Measurements from ENCODE around the gene NUSAP1. TPM values are rescaled to one million over a fixed set of nuclear protein-coding genes. Genes with fewer than 3 reads are reported as not detected.

NUSAP1 gene
- total and polyA plus RNA-seq, 10 of the 15 experiments (the other 5 are each of a cell fraction or from before 2014, with no cell fraction given): 158 to 315 (median 229) TPM

DNA sequence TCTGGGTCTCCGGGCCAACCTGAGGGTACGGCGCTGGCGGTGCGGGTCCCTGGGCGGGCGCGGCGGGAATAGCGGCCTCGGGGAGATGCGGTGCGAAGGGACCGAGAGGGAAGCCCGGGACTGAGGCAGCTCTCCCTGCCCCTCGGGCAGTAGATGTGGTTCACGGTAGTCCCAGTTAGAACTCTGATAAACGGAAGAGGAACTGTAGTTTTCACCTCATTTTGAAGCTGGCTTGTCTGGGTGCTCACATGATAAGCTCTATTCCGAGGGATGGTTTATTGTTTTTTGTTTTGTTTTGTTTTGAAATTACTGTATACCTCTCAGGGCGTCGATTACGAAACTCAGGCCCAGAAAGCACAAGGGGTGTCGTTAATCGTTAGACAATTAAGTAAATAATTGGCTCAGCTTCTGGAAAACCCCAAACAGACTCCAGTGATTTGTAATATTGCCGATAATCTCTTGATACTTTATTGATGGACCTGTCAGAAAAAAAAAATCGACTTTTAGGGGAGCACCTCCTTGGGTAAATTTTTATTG, 413 bp downstream of the NUSAP1 start (continued):
- TF ChIP-seq HDAC2 (IDR thresholded peaks at IDR 0.05) (no peak), IKZF2 (IDR thresholded peaks at IDR 0.05) (peak in 1 of 2 experiments; percentile 20; a peak in 1 of 4 replicates), POU2F2 (IDR thresholded peaks at IDR 0.05; ENCODE audit: borderline replicate concordance, low read depth, low read length) (no peak; the same call in 2 of the 3 replicates), FOXK2 (IDR thresholded peaks at IDR 0.05) (no peak), BMI1 (IDR thresholded peaks at IDR 0.05; ENCODE audit: borderline replicate concordance) (no peak), PML (IDR thresholded peaks at IDR 0.05; ENCODE audit: low read length) (0 out of 2 replicates have a peak, but pooled peaks have one; percentile 52), IKZF1 (conservative IDR thresholded peaks at IDR 0.05) (peak; percentile 10), ETV6 (conservative IDR thresholded peaks at IDR 0.05 in 1 of 2, IDR thresholded peaks at IDR 0.05 in 1 of 2; ENCODE audit: borderline replicate concordance in 1 of 2, low read depth in 1 of 2) (no peak), PBX3 (IDR thresholded peaks at IDR 0.05; ENCODE audit: insufficient replicate concordance, low read depth, low read length) (no peak), LARP7 (IDR thresholded peaks at IDR 0.05) (peak; percentile 27; the same call in 1 of the 2 replicates), PAX8 (IDR thresholded peaks at IDR 0.05) (no peak), CEBPB (IDR thresholded peaks at IDR 0.05; ENCODE audit: borderline replicate concordance in 1 of 2, low read depth in 2 of 2, low read length in 2 of 2) (no peak), EED (IDR thresholded peaks at IDR 0.05; ENCODE audit: low read depth) (0 out of 2 replicates have a peak, but pooled peaks have one; percentile 41), ZNF622 (IDR thresholded peaks at IDR 0.05) (no peak), ZBTB33 (IDR thresholded peaks at IDR 0.05) (no peak), ESRRA (IDR thresholded peaks at IDR 0.05; ENCODE audit: low read length) (no peak), RBBP5 (conservative IDR thresholded peaks at IDR 0.05) (peak; percentile 17; the same call in 1 of the 2 replicates), SMC3 (IDR thresholded peaks at IDR 0.05; ENCODE audit: borderline replicate concordance, low read length) (no peak), RUNX3 (IDR thresholded peaks at IDR 0.05; ENCODE audit: low read length) (peak; percentile 41; the same call in 1 of the 2 replicates)
- TF ChIP-seq, protein P1, sequence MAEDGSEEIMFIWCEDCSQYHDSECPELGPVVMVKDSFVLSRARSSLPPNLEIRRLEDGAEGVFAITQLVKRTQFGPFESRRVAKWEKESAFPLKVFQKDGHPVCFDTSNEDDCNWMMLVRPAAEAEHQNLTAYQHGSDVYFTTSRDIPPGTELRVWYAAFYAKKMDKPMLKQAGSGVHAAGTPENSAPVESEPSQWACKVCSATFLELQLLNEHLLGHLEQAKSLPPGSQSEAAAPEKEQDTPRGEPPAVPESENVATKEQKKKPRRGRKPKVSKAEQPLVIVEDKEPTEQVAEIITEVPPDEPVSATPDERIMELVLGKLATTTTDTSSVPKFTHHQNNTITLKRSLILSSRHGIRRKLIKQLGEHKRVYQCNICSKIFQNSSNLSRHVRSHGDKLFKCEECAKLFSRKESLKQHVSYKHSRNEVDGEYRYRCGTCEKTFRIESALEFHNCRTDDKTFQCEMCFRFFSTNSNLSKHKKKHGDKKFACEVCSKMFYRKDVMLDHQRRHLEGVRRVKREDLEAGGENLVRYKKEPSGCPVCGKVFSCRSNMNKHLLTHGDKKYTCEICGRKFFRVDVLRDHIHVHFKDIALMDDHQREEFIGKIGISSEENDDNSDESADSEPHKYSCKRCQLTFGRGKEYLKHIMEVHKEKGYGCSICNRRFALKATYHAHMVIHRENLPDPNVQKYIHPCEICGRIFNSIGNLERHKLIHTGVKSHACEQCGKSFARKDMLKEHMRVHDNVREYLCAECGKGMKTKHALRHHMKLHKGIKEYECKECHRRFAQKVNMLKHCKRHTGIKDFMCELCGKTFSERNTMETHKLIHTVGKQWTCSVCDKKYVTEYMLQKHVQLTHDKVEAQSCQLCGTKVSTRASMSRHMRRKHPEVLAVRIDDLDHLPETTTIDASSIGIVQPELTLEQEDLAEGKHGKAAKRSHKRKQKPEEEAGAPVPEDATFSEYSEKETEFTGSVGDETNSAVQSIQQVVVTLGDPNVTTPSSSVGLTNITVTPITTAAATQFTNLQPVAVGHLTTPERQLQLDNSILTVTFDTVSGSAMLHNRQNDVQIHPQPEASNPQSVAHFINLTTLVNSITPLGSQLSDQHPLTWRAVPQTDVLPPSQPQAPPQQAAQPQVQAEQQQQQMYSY (CRISPR knock-in tag; IDR thresholded peaks at IDR 0.05): no peak
- TF ChIP-seq, protein P2, sequence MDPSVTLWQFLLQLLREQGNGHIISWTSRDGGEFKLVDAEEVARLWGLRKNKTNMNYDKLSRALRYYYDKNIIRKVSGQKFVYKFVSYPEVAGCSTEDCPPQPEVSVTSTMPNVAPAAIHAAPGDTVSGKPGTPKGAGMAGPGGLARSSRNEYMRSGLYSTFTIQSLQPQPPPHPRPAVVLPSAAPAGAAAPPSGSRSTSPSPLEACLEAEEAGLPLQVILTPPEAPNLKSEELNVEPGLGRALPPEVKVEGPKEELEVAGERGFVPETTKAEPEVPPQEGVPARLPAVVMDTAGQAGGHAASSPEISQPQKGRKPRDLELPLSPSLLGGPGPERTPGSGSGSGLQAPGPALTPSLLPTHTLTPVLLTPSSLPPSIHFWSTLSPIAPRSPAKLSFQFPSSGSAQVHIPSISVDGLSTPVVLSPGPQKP (IDR thresholded peaks at IDR 0.05; ENCODE audit: low read depth, low read length): 0 out of 2 replicates have a peak, but pooled peaks have one; percentile 15
- TF ChIP-seq, protein P3, sequence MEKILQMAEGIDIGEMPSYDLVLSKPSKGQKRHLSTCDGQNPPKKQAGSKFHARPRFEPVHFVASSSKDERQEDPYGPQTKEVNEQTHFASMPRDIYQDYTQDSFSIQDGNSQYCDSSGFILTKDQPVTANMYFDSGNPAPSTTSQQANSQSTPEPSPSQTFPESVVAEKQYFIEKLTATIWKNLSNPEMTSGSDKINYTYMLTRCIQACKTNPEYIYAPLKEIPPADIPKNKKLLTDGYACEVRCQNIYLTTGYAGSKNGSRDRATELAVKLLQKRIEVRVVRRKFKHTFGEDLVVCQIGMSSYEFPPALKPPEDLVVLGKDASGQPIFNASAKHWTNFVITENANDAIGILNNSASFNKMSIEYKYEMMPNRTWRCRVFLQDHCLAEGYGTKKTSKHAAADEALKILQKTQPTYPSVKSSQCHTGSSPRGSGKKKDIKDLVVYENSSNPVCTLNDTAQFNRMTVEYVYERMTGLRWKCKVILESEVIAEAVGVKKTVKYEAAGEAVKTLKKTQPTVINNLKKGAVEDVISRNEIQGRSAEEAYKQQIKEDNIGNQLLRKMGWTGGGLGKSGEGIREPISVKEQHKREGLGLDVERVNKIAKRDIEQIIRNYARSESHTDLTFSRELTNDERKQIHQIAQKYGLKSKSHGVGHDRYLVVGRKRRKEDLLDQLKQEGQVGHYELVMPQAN (conservative IDR thresholded peaks at IDR 0.05): peak; percentile 96

Data from GM12878 (cell line).